Right lobe of liver (tissue), 6 donors: ENCODE results near the gene TEK. TPM values are rescaled to one million over a fixed set of nuclear protein-coding genes. Genes with fewer than 3 reads are reported as not detected.

Experiments
- ATAC-seq, 4 donors: fragments of 200-7000 bp; cut with Tn5 transposase; one replicate each; pipeline ENCODE4 v1.9.1; 2020; ENCODE audit warnings: mild to moderate bottlenecking in 4 of 4, moderate library complexity in 4 of 4
- DNase-seq, 3 donors: peaks; one replicate each; pipeline ENCODE4 v3.0.0-alpha.2; 2020
- H3K27ac ChIP-seq, 3 donors: fragments of 200-600 bp; one replicate each; pipeline ENCODE4 v1.8.0; 2022
- H3K27me3 ChIP-seq, 2 donors: fragments of 200-600 bp; one replicate each; pipeline ENCODE4 v1.8.0; 2022
- H3K36me3 ChIP-seq, 4 donors: fragments of 200-600 bp; sonication (generic) in 1 of 4; one replicate each; pipeline versions ENCODE4 v1.5.1 to v1.8.0; 2017 to 2022; ENCODE audit warnings: control low read depth in 1 of 4
- H3K4me1 ChIP-seq, 4 donors: fragments of 200-600 bp; sonication (generic) in 1 of 4; one replicate each; pipeline versions ENCODE4 v1.5.1 to v1.8.0; 2017 to 2022; ENCODE audit warnings: control low read depth in 1 of 4
- H3K4me3 ChIP-seq, 3 donors: fragments of 200-600 bp; one replicate each; pipeline ENCODE4 v1.8.0; 2022
- H3K9me3 ChIP-seq, 4 donors: fragments of 200-600 bp; sonication (generic) in 1 of 4; one replicate each; pipeline versions ENCODE4 v1.5.1 to v1.8.0; 2017 to 2022; ENCODE audit warnings: control low read depth in 1 of 4
- POLR2A ChIP-seq: fragments of 450-650 bp; IDR thresholded peaks from one replicate; pipeline ENCODE4 v1.6.1; 2017; ENCODE audit warnings: antibody characterized with exemption, mild to moderate bottlenecking
- WGBS: methylation state at CpG from one replicate; pipeline ENCODE4 v1.1.6; 2018; ENCODE audit warnings: low coverage, low lambda C conversion rate; ENCODE audit not compliant: insufficient coverage; ENCODE audit errors: missing lambda C conversion rate; 5-methylcytosine and 5-hydroxymethylcytosine counted together
- intact Hi-C, 2 donors: fragments of 100-400 bp; cut with DNase I; formaldehyde crosslinking; loops; one replicate each; pipeline versions ENCODE4 v1.11.2 to v1.14.1; 2022
- total RNA-seq, 6 experiments: library from RNA; depleted of rRNA in 2 of 6; stranded (reverse); fragments of >200 nt in 2 of 6; fragmentation: NEBNext Ultra II Directional in 3 of 6; extraction: Animal tissue kit (Norgen Biotek cat#: 25700) in 3 of 6; gene quantifications; one replicate each; pipeline versions ENCODE4 v1.1.0 to v1.2.4, GENCODE V29; 2016 to 2023
- TF ChIP-seq, protein P1 (sequence below), 4 donors: fragments of 200-600 bp in 3 of 4; fragments of 450-650 bp in 1 of 4; IDR thresholded peaks; one replicate each; pipeline versions ENCODE4 v1.5.1 to v1.8.0; 2016 to 2022; ENCODE audit warnings: antibody characterized with exemption in 4 of 4, mild to moderate bottlenecking in 2 of 4
- donor health status: DM: no; HTN: yes; CAD: no.
- donor health status: DM: no; HTN: no; CAD: no.
- donor health status: DM: no; HTN: no; CAD: no.
- donor health status: DM: no; HTN: yes; CAD: no.
- donor health status: DM: no; HTN: yes; CAD: no.

The TEK gene
- total RNA-seq, 6 experiments from 2014 or later = 4.0 to 6.9 (median 6.1) TPM

DNA sequence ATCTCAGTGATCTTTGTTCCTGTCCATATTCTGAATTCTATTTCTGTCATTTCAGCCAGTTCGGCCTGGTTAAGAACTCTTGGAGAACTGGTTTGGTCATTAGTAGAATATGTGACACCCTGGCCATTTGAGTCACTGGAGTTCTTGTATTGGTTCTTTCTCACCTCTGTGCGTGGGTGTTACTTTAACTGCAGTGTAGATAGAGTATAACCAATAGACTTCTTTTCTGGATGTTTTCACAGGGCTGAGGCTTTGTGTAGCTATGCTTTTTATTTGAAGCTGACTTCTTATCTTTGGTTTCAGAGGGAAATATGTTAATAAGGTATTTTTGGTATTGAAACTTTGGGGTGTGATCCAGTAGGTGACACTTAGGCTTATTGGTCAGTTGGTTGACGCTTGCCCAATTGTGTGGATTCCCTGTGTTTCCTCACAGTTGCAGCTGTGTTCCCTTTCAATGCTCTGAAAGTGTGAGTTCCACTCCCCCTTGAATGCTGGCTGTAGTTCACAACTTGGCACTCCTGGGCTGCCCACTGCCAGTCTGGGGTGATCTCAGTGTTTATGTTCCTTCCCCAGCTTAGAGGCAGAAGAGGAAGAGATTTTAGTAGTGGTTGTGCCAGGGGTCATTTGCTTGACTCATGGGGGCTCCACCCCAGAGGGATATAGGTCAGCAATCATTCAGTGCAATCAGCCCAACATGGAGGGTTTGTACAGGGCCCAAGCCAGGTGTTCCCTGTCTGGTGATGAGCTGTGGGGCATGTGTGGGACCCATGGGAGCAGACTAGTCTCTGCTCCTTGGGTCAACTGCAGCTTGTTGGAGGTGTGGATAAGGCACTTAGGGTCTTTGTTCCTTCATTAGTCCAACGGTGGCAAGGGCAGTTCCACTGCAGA, 34.9 kb upstream of the TEK start:
- TF ChIP-seq POLR2A = no peak
- TF ChIP-seq, protein P1, sequence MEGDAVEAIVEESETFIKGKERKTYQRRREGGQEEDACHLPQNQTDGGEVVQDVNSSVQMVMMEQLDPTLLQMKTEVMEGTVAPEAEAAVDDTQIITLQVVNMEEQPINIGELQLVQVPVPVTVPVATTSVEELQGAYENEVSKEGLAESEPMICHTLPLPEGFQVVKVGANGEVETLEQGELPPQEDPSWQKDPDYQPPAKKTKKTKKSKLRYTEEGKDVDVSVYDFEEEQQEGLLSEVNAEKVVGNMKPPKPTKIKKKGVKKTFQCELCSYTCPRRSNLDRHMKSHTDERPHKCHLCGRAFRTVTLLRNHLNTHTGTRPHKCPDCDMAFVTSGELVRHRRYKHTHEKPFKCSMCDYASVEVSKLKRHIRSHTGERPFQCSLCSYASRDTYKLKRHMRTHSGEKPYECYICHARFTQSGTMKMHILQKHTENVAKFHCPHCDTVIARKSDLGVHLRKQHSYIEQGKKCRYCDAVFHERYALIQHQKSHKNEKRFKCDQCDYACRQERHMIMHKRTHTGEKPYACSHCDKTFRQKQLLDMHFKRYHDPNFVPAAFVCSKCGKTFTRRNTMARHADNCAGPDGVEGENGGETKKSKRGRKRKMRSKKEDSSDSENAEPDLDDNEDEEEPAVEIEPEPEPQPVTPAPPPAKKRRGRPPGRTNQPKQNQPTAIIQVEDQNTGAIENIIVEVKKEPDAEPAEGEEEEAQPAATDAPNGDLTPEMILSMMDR (IDR thresholded peaks at IDR 0.05) = no peak
- Histone ChIP-seq H3K4me1 (no peaks in the 10 kb centered on the region), H3K27me3 (no peaks in the 10 kb centered on the region), H3K9me3 (no peaks in the 10 kb centered on the region), H3K27ac (no peak overlapping the region), H3K4me3 (no peak overlapping the region), H3K36me3 (no peaks in the 10 kb centered on the region)
- ATAC-seq (no peak), DNase-seq (no peak)
- intact Hi-C loops = no loop called here
- WGBS = 55% methylated on average over 3 of the region's 4 CpGs

DNA sequence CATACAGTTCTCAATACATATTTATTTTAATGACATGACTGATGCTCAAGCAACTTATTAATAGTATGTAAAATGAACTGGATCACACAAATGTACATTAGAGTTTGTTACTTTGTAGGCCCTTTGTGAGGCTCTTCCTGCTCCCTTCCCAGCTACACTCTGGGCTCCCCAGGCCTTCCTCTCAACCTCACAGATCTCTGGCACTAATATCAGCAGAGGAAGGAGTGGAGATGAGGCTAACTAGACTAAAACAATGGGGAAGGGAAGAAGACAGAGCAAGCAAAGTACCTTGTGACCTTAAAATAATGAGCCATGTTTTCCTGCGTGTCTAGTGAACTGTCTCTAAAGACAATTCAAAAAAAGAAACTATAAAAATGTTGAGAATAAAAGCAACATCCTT, 30.3 kb upstream of the TEK start:
- no peaks in the 10 kb centered on the region for H3K9me3 ChIP-seq
- no peak for DNase-seq
- intact Hi-C loops = no loop called here
- H3K27me3 ChIP-seq = no peaks in the 10 kb centered on the region
- H3K4me1 ChIP-seq = no peaks in the 10 kb centered on the region
- TF ChIP-seq POLR2A = no peak
- TF ChIP-seq, protein P1 (IDR thresholded peaks at IDR 0.05) = no peak
- WGBS = 58% methylated on average over 1 of the region's 1 CpG
- H3K4me3 ChIP-seq = no peak overlapping the region
- no peaks in the 10 kb centered on the region for H3K36me3 ChIP-seq
- no peak overlapping the region for H3K27ac ChIP-seq
- ATAC-seq = peak; percentile 53 to 88 (median 77)

DNA sequence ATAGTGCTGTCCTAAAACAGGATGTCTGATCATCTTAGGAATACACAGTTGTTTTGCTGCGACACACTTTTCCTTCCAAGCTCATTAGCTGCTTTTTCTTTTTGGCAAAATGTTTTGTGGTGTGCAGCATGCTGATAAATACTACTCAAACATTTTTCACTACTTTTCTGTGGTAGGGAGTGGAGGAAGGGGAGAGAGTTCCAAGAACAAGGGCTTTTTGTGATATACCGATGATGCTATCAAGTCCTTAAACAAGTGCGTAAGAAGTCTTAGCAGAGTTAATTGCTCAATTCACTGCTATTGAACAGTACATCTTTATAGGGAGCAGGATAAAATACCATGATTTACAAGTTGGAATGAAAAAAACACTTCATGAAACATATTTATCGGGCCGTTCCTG, 23.6 kb upstream of the TEK start:
- TF ChIP-seq, protein P1 (IDR thresholded peaks at IDR 0.05) = no peak
- TF ChIP-seq POLR2A = no peak
- Histone ChIP-seq H3K27me3 (no peaks in the 10 kb centered on the region), H3K4me1 (no peaks in the 10 kb centered on the region), H3K36me3 (no peaks in the 10 kb centered on the region), H3K27ac (no peak overlapping the region), H3K9me3 (no peaks in the 10 kb centered on the region), H3K4me3 (no peak overlapping the region)
- ATAC-seq (no peak), DNase-seq (no peak)
- WGBS = 83% methylated on average over 5 of the region's 5 CpGs
- intact Hi-C loops = no loop called here

DNA sequence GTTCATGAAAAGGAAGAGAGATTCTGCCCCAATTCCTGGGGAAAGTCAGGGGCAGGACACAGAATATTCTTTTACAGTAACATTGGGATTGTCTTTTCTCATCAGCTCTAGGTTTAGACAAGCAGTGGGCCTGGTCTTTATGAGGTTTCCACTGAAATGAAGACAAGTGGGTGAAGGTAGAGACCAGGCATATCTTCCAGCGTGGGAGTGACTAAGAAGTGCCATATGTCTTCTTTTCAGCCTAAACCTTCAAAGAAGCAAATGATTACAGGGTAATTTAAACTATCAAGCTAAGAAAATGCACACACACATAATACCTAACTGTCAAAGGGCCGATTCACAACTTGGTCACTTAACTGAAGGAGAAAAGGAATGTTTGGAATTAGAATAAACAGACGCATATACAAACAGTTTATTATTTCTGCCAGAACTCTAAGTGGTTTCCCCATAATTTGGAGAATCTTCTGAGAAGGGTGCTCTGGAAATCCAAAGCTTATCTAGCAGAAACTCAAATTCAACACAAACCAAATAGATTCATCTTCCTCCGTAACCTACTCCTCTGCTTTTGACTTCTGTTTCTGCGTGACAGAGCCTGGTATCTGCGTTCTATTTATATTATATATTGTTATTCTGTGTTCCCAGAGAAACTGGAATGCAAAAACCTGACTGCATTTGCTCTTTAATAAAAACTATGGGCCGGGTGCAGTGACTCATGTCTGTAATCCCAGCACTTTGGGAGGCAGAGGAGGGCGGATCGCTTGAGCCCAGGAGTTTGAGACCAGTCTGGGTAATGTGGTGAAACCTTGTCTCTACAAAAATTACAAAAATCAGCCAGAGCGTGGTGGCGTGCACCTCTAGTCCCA, 22.0 kb upstream of the TEK start:
- no peak overlapping the region for H3K27ac ChIP-seq
- no peak overlapping the region for H3K4me3 ChIP-seq
- no peak for TF ChIP-seq POLR2A
- TF ChIP-seq, protein P1 (IDR thresholded peaks at IDR 0.05) = no peak
- DNase-seq (no peak), ATAC-seq (no peak)
- no peaks in the 10 kb centered on the region for H3K27me3 ChIP-seq
- no peaks in the 10 kb centered on the region for H3K4me1 ChIP-seq
- intact Hi-C loops = no loop called here
- no peaks in the 10 kb centered on the region for H3K9me3 ChIP-seq
- H3K36me3 ChIP-seq = no peaks in the 10 kb centered on the region
- 80% methylated on average over 11 of the region's 11 CpGs for WGBS
